Fibroblast of the aortic adventitia (primary cell): Measurements from ENCODE around the gene GADD45A. TPM values are rescaled to one million over a fixed set of nuclear protein-coding genes. Genes with fewer than 3 reads are reported as not detected.

Source experiments
- DNase-seq: peaks from one replicate; pipeline ENCODE4 v3.0.0-alpha.2; 2010; ENCODE audit warnings: low read depth
- H3K4me3 ChIP-seq: 2 replicates; pipeline ENCODE4 v1.5.1; 2011; ENCODE audit warnings: low read depth, mild to moderate bottlenecking, control low read depth, low read length, moderate library complexity
- total RNA-seq: library from RNA; depleted of rRNA; stranded (reverse); fragments of >200 nt; gene quantifications from 2 replicates; pipeline ENCODE4 v1.2.3, GENCODE V29; 2012; ENCODE audit warnings: low replicate concordance
- TF ChIP-seq, protein P1 (sequence below): IDR thresholded peaks from 2 replicates; pipeline ENCODE4 v1.5.1; 2011; ENCODE audit warnings: mild to moderate bottlenecking, low read length, control low read depth, inconsistent platforms; ENCODE audit not compliant: insufficient read depth

The GADD45A gene, protein sequence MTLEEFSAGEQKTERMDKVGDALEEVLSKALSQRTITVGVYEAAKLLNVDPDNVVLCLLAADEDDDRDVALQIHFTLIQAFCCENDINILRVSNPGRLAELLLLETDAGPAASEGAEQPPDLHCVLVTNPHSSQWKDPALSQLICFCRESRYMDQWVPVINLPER
- total RNA-seq, result 40.9 and 145 TPM in 2 replicates

DNA sequence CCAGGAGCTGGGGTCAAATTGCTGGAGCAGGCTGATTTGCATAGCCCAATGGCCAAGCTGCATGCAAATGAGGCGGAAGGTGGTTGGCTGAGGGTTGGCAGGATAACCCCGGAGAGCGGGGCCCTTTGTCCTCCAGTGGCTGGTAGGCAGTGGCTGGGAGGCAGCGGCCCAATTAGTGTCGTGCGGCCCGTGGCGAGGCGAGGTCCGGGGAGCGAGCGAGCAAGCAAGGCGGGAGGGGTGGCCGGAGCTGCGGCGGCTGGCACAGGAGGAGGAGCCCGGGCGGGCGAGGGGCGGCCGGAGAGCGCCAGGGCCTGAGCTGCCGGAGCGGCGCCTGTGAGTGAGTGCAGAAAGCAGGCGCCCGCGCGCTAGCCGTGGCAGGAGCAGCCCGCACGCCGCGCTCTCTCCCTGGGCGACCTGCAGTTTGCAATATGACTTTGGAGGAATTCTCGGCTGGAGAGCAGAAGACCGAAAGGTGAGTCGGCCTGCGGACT is at the start of gene GADD45A:
Gene GADD45A, plus strand, starts transcription at position 135 of the 491 bp plus-strand sequence. Its CDS starts 294 bp downstream, at position 429.
- TF ChIP-seq, protein P1, sequence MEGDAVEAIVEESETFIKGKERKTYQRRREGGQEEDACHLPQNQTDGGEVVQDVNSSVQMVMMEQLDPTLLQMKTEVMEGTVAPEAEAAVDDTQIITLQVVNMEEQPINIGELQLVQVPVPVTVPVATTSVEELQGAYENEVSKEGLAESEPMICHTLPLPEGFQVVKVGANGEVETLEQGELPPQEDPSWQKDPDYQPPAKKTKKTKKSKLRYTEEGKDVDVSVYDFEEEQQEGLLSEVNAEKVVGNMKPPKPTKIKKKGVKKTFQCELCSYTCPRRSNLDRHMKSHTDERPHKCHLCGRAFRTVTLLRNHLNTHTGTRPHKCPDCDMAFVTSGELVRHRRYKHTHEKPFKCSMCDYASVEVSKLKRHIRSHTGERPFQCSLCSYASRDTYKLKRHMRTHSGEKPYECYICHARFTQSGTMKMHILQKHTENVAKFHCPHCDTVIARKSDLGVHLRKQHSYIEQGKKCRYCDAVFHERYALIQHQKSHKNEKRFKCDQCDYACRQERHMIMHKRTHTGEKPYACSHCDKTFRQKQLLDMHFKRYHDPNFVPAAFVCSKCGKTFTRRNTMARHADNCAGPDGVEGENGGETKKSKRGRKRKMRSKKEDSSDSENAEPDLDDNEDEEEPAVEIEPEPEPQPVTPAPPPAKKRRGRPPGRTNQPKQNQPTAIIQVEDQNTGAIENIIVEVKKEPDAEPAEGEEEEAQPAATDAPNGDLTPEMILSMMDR, result no peak
- DNase-seq, result peak; percentile 99
- H3K4me3 ChIP-seq, result peak within 1 kb of the TSS; percentile 91

DNA sequence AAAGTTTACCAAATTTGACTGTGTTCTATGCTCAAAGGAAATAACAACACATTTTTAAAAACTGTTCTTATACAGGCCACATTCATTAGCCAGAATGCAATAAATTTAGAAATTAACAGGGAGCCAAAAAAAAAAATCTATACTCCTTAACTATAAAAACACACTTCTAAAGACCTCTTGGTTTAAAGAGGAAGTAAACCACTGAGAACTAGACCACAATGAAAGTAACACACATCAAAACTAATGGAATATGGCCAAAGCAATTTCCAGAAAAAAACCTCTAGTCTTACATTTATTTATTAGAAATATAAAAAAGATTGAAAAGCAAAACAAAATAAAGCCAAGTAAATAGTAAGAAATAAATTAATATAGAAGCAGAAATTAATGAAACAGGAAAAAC is 48.9 kb upstream of the GADD45A start:
- DNase-seq, result no peak
- no peak overlapping the region for H3K4me3 ChIP-seq
- TF ChIP-seq, protein P1, result no peak

DNA sequence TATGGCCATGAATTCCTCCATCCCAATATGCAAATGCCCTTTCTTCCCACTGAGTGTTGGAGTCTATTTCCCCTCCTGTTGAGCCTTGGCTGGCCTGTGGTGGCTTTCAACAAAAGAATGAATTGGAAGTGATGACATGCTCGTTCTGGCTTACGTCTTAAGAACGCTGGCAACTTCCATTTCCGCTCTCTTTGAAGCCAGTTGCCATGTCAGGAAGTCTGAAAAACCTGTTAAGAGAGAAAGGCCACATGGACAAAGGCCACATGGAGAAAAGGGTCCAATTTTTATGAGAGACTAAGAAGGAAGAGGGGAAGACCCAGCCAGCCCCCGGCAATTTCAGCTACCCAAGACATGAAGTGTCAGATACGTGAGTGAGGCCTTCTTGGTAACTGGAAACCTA is 45.6 kb upstream of the GADD45A start:
- TF ChIP-seq, protein P1, result no peak
- no peak overlapping the region for H3K4me3 ChIP-seq
- DNase-seq, result no peak

DNA sequence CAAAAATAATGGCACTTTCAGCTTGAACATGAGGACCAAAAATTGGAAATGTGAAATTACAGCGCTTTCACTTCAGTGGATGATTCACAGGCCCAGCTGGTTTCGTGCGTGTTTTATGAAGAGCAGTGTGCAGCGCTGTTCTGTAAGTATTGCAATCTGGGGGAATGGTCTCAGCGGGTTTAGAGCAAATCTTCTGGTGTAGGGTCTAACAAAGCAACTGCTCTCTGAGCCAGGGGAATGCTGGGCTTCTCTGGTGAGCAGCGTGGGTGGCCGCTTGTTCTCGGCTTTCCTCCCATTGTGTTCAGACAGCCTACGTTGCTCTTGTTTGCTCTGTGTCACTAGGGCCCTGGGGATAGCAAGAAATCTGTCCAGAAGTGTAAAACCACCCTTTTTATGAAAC is 42.4 kb upstream of the GADD45A start:
- TF ChIP-seq, protein P1, result no peak
- peak; percentile 40 for DNase-seq
- H3K4me3 ChIP-seq, result no peak overlapping the region

DNA sequence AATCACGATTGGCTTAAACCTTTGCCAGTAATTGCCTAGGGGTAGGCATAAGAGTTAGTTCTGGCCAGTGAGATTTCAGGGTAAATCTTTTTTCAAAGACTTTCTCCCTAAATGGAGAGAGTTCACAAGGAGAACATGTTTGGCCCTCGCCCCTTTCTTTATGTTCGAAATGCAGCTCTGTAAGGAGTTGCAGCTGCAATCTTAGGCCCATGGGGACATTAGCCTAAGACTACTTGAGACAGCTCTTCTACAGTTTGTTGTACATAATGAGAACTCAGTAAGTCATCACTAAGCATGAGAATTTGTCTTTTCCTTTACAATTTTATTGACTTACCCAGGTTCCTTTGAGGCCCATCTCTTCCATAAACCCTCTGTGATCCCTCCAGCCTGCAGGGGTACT is 40.4 kb upstream of the GADD45A start:
- no peak for DNase-seq
- no peak overlapping the region for H3K4me3 ChIP-seq
- TF ChIP-seq, protein P1, result no peak

DNA sequence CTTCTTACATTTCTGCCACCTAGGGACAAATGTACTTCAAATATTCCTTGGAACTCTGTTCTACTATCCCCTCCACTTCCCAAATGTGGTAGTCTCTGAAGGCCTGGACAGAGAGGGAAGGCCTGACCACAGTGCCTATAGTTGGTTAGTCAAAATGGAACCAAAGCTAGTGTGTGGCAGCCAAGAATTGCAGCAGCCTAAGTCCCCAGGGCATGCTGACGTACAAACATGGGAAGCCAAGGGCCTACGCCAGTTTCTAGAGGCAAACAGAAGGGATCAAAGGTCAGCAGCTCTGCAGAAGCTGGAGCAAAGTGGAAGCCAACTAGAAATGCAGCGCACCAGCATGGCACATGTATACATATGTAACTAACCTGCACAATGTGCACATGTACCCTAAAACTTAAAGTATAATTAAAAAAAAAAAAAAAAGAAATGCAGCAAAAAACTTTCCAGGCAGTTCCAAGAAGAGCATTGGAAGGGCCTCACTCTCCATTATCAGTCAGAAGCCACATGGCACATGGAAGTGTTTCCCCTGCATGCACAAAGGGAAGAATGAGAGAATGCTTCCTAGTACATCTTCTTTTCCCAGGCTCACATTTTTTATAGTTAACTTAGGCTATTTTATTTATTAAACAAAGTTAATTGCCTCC is 39.4 kb upstream of the GADD45A start:
- H3K4me3 ChIP-seq, result no peak overlapping the region
- DNase-seq, result peak; percentile 79
- TF ChIP-seq, protein P1, result no peak
